ENCODE results near the gene NOXRED1.
"Not testable (repeated sequence)": the region's sequence is repeated elsewhere in the genome, so short reads cannot be mapped to it uniquely, and the experiment has no call there.

The NOXRED1 gene, protein sequence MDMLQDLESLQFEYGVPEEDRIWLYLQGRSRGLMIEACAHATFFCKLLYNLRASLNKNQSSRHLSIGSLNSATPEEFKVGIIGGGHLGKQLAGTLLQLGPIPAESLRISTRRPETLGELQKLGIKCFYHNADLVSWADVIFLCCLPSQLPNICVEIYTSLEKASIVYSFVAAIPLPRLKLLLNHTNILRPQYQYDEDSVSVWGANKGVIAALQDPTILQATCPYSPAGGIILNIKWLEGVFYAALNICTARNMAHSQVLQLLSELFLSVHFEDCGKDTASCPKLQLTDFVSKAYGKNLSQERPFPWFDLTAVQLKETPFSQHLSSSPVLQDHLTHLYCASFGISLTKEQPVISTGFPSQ

GRCh38 chr14:77423423-77423822 lies at the start of gene NOXRED1:
Gene NOXRED1, minus strand, starts transcription at chr14:77423523. Its CDS starts 634 bp downstream, at chr14:77422889.
- no peak for DNase-seq

GRCh38 chr14:77470224-77470870 lies 47.0 kb upstream of the NOXRED1 start:
- no peak for DNase-seq

GRCh38 chr14:77469539-77469938 lies 46.2 kb upstream of the NOXRED1 start:
- DNase-seq: no peak

- no peak for DNase-seq
Measured at GRCh38 chr14:77469067-77469505, 45.8 kb upstream of the NOXRED1 start.

- no peak for DNase-seq
Measured at GRCh38 chr14:77467801-77468200, 44.5 kb upstream of the NOXRED1 start.

- peak; percentile 93 for DNase-seq
Measured at GRCh38 chr14:77459072-77459723, 35.9 kb upstream of the NOXRED1 start.

DNA sequence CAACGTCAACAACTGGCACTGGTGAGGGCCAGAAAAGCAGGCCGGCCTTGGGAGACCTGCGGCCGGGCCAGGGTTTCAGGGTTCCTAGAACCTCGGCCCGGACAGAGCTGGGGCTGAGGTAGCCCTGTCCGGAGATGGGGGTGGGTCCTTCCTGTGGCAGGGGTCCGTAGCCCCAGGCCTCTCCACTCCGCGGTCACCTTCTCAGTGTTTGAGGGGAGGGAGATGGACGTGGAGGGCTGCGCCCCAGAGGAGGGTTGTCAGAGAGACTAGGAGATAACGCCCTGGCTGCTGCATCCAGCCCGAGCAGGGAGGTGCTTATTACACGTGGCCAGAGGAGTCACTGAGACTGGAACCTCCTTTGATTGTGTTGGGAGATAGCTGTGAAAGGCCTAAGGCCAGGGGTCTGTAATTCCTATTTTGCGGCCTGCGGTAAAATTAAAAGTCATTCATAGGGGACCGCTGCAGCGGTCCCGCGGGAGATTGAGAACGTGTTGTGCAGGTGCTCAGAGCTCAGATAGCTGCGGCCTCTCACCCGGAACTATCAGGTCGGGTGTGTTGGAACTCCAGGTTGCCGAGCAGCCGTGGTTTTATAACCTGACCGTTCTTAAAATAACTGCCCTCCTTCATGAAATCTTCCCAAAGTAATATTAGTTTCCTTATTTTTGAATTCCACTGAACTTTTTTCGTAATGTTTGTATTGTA lies 35.1 kb upstream of the NOXRED1 start:
- peak; percentile 61 for DNase-seq

- peak; percentile 100 for DNase-seq
Measured at GRCh38 chr14:77457522-77458248, 34.4 kb upstream of the NOXRED1 start, which contains the start of the genes AHSA1 and VIPAS39. Gene AHSA1, plus strand, starts transcription at chr14:77458093. Its CDS starts 97 bp downstream, at chr14:77458190. Gene VIPAS39, minus strand, starts transcription at chr14:77457601. Its CDS starts 3,499 bp downstream, at chr14:77454102.

- DNase-seq: no peak
Measured at GRCh38 chr14:77457115-77457521, 33.8 kb upstream of the NOXRED1 start.

DNA sequence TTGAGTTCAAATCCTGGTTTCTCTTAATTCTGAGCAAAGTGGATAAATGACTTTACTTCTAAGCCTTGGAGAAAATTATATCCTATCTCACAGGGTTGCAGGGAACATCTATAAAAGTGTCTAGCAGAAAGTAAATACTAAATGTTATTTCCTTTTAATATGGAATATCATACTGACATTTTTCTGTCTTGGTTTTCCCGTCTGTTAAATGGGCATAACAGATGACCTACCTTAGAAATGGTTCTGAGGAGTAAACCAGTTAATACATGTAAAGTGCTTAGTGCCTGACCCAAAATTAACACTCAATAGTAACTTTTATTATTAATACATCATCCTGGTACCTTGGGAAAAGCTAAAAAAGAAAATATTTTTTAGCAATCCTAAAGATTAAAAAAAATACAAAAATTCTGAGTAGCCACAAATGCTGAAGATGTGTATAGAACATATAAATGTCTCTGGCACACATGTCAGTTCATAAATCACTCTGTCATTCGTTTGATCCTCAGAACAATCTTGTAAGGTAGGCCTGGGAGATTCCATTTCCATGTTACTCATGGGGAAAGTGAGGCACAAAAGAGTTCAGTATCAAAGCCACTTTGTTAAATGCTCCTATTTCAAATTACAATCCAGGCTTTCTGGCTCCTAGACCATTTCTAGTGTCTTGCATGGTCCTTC lies 32.8 kb upstream of the NOXRED1 start:
- no peak for DNase-seq

DNA sequence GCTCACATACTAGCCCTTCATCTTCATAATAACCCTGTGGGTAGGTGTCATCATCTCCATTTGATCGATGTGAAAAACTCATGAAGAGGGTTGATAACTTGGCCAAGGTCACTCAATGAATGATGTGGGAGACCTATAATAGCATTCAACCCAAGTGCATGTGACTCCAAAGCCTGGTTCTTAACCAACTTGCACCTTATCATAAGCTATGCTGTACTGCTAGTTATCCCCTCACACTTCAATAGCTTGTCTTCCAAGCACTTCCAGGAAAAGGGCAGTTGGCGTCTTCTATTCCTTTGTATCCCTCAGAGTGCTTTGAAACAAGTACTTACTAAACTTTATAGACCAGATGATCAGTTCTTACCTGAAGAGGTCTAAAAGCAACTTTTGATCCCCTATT lies 18.9 kb upstream of the NOXRED1 start:
- no peak for DNase-seq

DNA sequence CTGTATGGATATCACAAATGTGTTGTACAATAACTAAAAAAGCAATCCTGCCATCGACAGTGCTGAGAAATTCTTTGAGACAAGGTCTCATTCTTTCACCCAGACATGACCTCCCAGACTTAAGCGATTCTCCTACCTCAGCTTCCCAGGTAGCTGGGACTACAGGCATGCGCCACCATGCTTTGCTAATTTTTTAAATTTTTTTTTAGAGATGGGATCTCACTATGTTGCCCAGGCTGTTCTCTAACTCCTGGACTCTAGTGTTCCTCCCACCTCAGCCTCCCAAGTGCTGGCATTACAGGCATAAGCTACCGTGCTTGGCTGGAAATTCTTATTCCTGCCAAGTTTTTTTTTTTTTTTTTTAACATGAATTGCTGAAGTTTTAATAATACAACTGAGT lies 16.5 kb upstream of the NOXRED1 start:
- DNase-seq: no peak

DNA sequence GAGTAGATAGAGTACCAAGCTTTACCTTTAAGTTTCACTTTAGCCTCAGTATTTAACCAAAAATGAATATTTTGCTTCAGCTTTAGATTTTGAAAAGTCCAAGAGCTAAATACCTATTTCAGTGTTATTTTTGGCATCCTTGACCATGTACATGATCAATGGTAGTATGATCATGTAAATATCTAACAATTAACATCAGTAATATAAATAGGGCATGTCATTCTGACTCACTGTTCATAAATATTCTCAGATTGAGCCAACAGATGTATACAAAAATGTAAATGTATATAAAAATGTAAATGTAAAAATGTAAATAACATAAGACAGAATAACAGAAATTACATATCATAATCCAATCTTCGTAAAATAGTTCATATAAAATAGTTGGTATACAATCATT lies 15.3 kb upstream of the NOXRED1 start:
- DNase-seq: no peak

GRCh38 chr14:77436042-77436441 lies 12.7 kb upstream of the NOXRED1 start:
- DNase-seq: no peak

DNA sequence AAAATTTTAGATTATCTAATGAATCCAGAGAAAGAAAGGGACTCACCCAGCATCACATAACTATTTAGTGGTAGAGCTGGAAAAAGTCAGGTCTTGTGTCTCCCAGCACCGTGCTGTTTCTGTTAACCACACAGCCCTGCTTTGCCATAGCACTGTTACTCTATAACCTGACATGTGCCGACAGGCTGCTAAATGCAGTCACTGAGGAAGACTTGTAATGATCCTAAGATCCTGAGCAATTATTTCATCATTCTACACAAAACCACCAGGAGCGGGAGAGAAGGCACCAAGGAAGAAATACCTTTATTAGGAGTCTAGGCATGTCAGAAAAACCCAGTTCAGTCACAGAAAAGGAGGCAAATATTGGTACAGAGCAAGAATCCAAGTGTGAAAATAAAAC lies 3.1 kb upstream of the NOXRED1 start:
- no peak for DNase-seq

- DNase-seq: no peak
Measured at GRCh38 chr14:77424862-77425261, 1.5 kb upstream of the NOXRED1 start.

- DNase-seq: no peak
Measured at GRCh38 chr14:77421201-77421600, 2.1 kb downstream of the NOXRED1 start.

DNA sequence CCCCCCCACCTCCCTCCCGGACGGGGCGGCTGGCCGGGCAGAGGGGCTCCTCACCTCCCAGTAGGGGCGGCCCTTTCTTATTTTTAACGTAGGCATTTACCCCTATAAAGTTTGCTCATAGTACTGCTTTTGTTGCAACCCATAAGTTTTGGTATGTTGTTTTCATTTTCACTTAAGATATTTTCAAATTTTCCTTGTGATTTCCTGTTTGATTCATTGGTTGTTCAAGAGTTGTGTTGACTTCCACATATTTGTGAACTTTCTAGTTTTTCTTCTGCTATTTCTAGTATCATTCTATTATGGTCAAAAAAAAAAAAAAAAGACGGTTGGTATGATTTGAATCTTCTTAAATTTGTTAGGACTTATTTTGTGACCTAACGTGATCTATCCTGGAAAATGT lies 6.5 kb downstream of the NOXRED1 start:
- no peak for DNase-seq

DNA sequence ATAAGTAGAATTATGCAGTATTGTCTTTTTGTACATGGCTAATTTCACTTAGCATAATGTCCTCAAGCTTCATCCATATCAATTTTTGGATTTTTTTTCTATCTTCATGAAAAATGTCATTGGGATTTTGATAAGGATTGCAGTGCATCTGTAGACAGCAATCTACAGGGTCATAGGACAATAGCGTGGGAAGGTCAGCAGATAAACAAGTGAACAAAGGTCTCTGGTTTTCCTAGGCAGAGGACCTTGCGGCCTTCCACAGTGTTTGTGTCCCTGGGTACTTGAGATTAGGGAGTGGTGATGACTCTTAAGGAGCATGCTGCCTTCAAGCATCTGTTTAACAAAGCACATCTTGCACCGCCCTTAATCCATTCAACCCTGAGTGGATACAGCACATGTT lies 7.2 kb downstream of the NOXRED1 start:
- DNase-seq: not testable (repeated sequence)

GRCh38 chr14:77415403-77416030 lies 7.8 kb downstream of the NOXRED1 start:
- DNase-seq: not testable (repeated sequence)

- peak; percentile 15 for DNase-seq
Measured at GRCh38 chr14:77409131-77409533, 14.2 kb downstream of the NOXRED1 start.

Data from NCI-H1694 treated with DMSO at 0.1 percent for 48 hours (cell line).